KOPT-K1 (cell line): Measurements from ENCODE around the gene DIMT1.

Experiments used
- H3K27ac ChIP-seq: fragments of 200-600 bp; sonication (generic); 2 replicates; pipeline ENCODE4 v1.5.1; 2016; ENCODE audit warnings: antibody characterized with exemption, mild to moderate bottlenecking, low read depth, low read length; ENCODE audit not compliant: poor library complexity, severe bottlenecking
- H3K36me3 ChIP-seq: fragments of 200-600 bp; sonication (generic); 2 replicates; pipeline ENCODE4 v1.5.1; 2017; ENCODE audit warnings: antibody characterized with exemption, mild to moderate bottlenecking, low read length, moderate library complexity; ENCODE audit not compliant: insufficient read depth
- H3K9me3 ChIP-seq: fragments of 200-600 bp; sonication (generic); 2 replicates; pipeline ENCODE4 v1.5.1; 2017; ENCODE audit warnings: antibody characterized with exemption, low read length, mild to moderate bottlenecking; ENCODE audit not compliant: insufficient read depth, poor library complexity, severe bottlenecking

Gene DIMT1

GRCh38 chr5:62385816-62386400 is 17.8 kb downstream of the DIMT1 start:
- H3K27ac ChIP-seq, result no peak overlapping the region
- H3K9me3 ChIP-seq, result no peaks in the 10 kb centered on the region
- H3K36me3 ChIP-seq, result peaks cover 99% of the 10 kb centered on the region

DNA sequence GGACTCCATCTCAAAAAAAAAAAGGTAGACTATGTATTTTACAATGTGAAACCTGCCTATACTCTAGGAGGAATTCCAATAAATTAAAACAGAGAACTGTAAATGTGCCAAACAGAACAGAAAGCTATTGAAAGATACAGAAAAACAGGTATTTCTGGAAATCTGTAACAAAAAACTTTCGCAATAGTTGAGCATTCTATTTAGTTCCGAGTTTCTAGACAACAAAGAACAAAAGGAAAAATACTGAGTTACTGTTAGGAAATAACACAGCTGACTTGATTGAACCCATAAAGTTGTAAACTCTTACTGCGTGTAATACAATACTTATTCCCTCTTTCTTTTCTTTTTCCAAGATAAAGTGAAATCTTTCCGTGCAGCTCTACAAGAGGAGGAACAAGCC is 18.6 kb downstream of the DIMT1 start:
- peaks cover 99% of the 10 kb centered on the region for H3K36me3 ChIP-seq
- no peak overlapping the region for H3K27ac ChIP-seq
- H3K9me3 ChIP-seq, result no peaks in the 10 kb centered on the region

DNA sequence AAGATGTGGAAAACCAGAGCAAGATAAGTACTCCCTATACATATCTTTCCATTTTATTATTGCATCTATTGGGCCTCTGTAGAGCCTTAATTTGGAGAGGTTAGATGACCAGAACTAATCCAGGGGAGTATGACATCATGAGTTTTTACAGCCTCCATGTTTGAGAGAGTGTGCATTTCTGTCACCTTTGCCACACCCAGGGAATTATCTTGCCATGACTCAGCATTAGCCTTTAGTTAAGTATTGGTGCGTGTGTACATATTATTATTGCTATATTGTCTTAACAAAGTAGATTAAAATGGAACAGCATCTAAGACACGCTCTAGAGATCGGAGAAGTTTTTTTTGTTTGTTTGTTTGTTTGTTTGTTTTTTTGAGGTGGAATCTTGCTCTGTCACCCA is 27.6 kb downstream of the DIMT1 start:
- Histone ChIP-seq H3K36me3 (peaks cover 92% of the 10 kb centered on the region), H3K9me3 (no peaks in the 10 kb centered on the region), H3K27ac (no peak overlapping the region)

DNA sequence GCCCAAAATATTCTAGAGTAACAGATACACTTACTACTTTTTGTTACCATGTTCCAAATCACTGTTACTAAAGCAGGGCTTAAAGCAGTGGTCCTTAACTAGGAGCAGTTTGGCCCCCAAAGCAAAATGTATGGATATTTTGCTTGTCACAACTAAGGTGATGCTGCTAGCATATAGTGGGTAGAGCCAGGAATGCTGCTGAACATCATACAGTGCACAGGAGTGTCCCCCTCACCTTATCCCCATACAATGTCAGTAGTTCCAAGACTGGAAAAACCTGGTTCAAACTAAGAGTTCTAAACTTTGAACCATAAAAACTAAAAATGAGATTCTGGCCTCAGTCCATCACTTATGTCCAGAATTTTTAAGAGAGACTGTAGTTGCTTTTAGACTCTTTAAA is 28.1 kb downstream of the DIMT1 start:
- Histone ChIP-seq H3K36me3 (peaks cover 92% of the 10 kb centered on the region), H3K27ac (no peak overlapping the region), H3K9me3 (no peaks in the 10 kb centered on the region)

DNA sequence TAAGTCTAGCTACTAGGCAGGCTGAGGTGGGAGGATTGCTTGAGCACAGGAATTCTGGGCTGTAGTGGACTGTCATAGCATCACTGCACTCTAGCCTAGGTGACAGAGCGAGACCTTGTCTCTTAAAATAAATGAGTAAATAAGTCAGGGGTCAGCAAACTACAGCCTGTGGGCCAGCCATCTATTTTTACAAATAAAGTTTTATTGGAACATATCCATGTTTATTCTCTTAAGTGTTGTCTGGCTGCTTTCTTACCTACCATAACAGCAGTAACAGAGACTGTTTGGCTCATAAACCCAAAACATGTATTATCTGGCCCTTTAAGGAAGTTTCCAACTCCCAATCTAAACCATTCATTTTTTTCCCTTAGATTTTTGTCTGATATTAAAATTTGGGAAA is 29.6 kb downstream of the DIMT1 start:
- no peak overlapping the region for H3K27ac ChIP-seq
- H3K36me3 ChIP-seq, result peaks cover 92% of the 10 kb centered on the region
- H3K9me3 ChIP-seq, result no peaks in the 10 kb centered on the region

GRCh38 chr5:62373382-62373781 is 30.3 kb downstream of the DIMT1 start:
- H3K9me3 ChIP-seq, result no peaks in the 10 kb centered on the region
- peaks cover 92% of the 10 kb centered on the region for H3K36me3 ChIP-seq
- H3K27ac ChIP-seq, result no peak overlapping the region

GRCh38 chr5:62372600-62372999 is 31.1 kb downstream of the DIMT1 start:
- H3K36me3 ChIP-seq, result peaks cover 91% of the 10 kb centered on the region
- H3K9me3 ChIP-seq, result no peaks in the 10 kb centered on the region
- no peak overlapping the region for H3K27ac ChIP-seq

DNA sequence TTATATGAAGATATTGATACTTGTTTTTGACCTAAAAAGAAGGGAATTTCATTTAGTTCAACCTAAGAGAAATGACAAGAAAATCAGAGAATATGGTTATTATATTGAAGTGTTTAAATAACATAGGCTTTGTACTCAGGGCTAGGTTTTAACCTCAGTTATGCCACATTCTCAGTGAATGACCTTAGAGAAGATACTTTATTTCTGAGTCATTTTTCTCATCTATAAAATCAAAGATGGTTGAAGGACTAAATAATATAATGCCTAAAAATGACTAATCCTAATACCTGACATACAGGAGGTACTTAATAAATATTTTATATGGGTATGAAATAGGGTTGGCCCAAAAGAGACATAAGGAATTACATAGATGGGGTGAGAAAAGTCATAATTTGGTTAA is 32.3 kb downstream of the DIMT1 start:
- H3K27ac ChIP-seq, result no peak overlapping the region
- H3K9me3 ChIP-seq, result no peaks in the 10 kb centered on the region
- peaks cover 92% of the 10 kb centered on the region for H3K36me3 ChIP-seq

DNA sequence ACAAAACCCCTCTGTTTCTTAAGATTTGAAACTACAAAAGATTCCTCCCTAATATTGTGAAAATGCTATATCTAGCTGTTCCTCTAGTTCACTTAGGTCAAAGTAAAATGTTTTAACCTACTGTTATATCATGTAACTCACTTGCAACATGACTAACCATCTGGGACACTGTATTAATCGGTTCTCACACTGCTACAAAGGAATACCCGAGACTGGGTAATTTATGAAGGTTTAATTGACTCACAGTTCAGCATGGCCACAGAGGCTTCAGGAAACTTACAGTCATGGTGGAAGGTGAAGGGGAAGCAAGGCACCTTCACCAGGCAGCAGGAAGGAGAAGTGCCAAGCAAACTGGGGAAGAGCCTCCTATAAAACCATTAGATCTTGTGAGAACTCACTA is 34.7 kb downstream of the DIMT1 start:
- no peaks in the 10 kb centered on the region for H3K9me3 ChIP-seq
- no peak overlapping the region for H3K27ac ChIP-seq
- H3K36me3 ChIP-seq, result peaks cover 92% of the 10 kb centered on the region

GRCh38 chr5:62362701-62363100 is 41.0 kb downstream of the DIMT1 start:
- Histone ChIP-seq H3K9me3 (no peaks in the 10 kb centered on the region), H3K36me3 (peaks cover 97% of the 10 kb centered on the region), H3K27ac (no peak overlapping the region)

DNA sequence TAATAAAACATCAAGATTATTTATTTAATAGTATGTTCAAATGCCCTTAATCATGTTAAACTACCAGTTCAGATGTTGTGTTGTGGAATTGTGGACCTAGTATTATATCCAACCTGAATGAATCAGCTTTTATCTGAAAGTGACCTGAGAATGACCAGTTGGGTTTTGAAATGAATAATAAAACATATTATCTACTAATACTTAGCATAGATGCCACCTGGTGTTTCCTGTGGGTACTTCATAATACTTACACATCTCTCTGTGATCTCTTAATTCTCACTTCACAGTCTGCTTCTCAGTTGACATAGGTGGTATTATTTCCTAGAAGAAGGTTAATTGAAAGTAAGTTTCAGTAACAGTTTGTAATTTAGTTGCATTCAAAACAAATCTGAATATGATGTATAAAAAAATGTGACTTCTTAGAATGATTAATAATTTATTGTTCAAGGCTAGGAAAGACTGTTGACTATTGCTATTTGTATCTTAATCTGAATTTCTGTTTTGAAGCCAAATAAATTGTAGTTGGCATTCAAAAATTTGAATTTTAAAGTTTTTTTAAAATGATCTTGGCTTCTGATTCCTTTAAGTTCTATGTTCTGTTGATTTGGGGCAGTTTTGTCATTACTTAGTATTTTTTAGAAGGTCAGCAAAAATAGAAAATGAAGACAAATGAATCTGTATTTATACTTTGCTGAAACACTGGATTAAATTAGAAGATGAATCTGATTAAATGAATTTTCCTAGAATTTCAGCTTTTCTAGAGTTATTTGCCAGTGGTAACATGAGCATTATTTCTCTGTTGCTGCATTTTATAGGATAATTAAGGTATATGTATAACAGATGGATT is 49.5 kb downstream of the DIMT1 start:
- no peak overlapping the region for H3K27ac ChIP-seq
- peaks cover 96% of the 10 kb centered on the region for H3K36me3 ChIP-seq
- H3K9me3 ChIP-seq, result no peaks in the 10 kb centered on the region

- peaks cover 67% of the 10 kb centered on the region for H3K36me3 ChIP-seq
These were observed 54.8 kb downstream of the DIMT1 start for GRCh38 chr5:62348723-62349481.

DNA sequence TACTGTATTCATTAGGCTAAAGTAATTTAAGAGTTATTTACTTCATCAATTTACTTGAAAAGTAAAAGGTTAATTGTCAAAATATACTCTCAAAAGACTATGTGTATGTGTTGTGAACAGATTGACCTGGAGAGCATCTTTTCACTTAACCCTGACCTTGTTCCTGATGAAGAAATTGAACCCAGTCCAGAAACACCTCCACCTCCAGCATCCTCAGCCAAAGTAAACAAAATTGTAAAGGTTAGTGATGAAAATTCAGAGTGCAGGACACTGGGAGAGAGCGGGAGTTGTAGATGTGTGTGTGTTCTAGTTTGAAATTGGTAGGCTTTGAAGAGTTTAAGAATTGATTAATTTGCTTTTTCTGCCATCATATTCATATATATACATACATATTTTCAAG is 55.8 kb downstream of the DIMT1 start:
- Histone ChIP-seq H3K36me3 (peaks cover 66% of the 10 kb centered on the region), H3K9me3 (no peaks in the 10 kb centered on the region), H3K27ac (no peak overlapping the region)

More at GRCh38 chr5:62348723-62349481, 54.8 kb downstream of the DIMT1 start:
- Histone ChIP-seq H3K9me3 (no peaks in the 10 kb centered on the region), H3K27ac (no peak overlapping the region)

DNA sequence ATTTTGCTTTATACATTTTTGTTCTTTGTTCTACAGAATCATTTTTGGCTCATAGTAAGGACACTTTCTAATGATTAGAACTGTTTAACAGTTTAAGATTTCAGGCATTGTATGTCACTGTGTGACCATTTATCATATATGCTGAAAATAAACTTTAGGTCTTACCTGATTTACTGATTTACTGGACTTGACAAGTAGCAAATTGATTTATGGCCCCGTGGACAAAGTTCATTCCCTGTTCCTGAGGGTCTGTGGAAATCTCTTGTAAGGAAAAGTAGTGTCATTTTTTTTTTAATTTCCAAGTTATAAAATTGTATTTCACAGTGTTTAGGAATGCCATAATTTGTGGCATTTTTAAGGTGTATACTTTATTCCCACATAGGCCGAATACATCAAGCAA is 57.0 kb downstream of the DIMT1 start:
- Histone ChIP-seq H3K36me3 (peaks cover 56% of the 10 kb centered on the region), H3K27ac (no peak overlapping the region), H3K9me3 (no peaks in the 10 kb centered on the region)

- Histone ChIP-seq H3K36me3 (peaks cover 26% of the 10 kb centered on the region), H3K27ac (no peak overlapping the region), H3K9me3 (no peaks in the 10 kb centered on the region)
These were observed 60.3 kb downstream of the DIMT1 start for GRCh38 chr5:62343428-62343827.
